ENCODE measurements around the gene TBC1D25.

Gene TBC1D25

GRCh38 chrX:48606091-48606490, 66.6 kb downstream of the TBC1D25 start:
- Histone ChIP-seq H3K4me3 (no peak overlapping the region), H3K4me2 (no peak overlapping the region), H4K20me1 (no peaks in the 10 kb centered on the region), H3K9me3 (no peaks in the 10 kb centered on the region), H3K4me1 (no peaks in the 10 kb centered on the region), H3K36me3 (peaks cover 38% of the 10 kb centered on the region), H3K27ac (no peak overlapping the region), H3K9ac (no peak overlapping the region), H3K27me3 (peaks cover 12% of the 10 kb centered on the region; the same call in 1 of the 2 replicates)
- no peak for TF ChIP-seq Cebpa-rat (IDR thresholded peaks at IDR 0.05)

GRCh38 chrX:48611703-48612102, 72.2 kb downstream of the TBC1D25 start:
- H3K27ac ChIP-seq, result no peak overlapping the region
- no peak overlapping the region for H3K4me3 ChIP-seq
- no peak overlapping the region for H3K4me2 ChIP-seq
- no peaks in the 10 kb centered on the region for H3K36me3 ChIP-seq
- H3K4me1 ChIP-seq, result no peaks in the 10 kb centered on the region
- no peaks in the 10 kb centered on the region for H4K20me1 ChIP-seq
- no peak for TF ChIP-seq Cebpa-rat (IDR thresholded peaks at IDR 0.05)
- H3K9ac ChIP-seq, result no peak overlapping the region
- H3K9me3 ChIP-seq, result no peaks in the 10 kb centered on the region
- H3K27me3 ChIP-seq, result peaks cover 17% of the 10 kb centered on the region

All from BLaER1 (cell line).